Right renal pelvis (tissue), 4 donors: ENCODE results near the gene TRAK1. TPM values are rescaled to one million over a fixed set of nuclear protein-coding genes. Genes with fewer than 3 reads are reported as not detected.

Experiments
- DNase-seq, 4 donors: peaks; one replicate each; pipeline ENCODE4 v3.0.0-alpha.2; 2013; ENCODE audit warnings: low read depth in 4 of 4, low spot score in 3 of 4, missing footprints in 1 of 4
- polyA plus RNA-seq, 4 donors: library from polyadenylated mRNA; unstranded; fragments of 120-200 nt; gene quantifications; one replicate each; pipeline ENCODE4 v1.2.1, GENCODE V29; 2013; ENCODE audit not compliant: insufficient read length in 4 of 4

Gene TRAK1
- polyA plus RNA-seq, 4 donors, result 42.3 to 51.1 (median 46.7) TPM

- DNase-seq, result no peak
Observed at GRCh38 chr3:42267878-42268277, 176.7 kb downstream of the TRAK1 start.

- no peak for DNase-seq
Observed at GRCh38 chr3:42269647-42270046, 178.5 kb downstream of the TRAK1 start.

- DNase-seq, result no peak
Observed at GRCh38 chr3:42270561-42270960, 179.4 kb downstream of the TRAK1 start.

- DNase-seq, result no peak
Observed at GRCh38 chr3:42271786-42272185, 180.6 kb downstream of the TRAK1 start.

- DNase-seq, result no peak
Observed at GRCh38 chr3:42273361-42273760, 182.2 kb downstream of the TRAK1 start.

- DNase-seq, result no peak
Observed at GRCh38 chr3:42274266-42274665, 183.1 kb downstream of the TRAK1 start.

- DNase-seq, result no peak
Observed at GRCh38 chr3:42275217-42275616, 184.1 kb downstream of the TRAK1 start.

Other genes with a start within 250 kb of the TRAK1 start
- gene ULK4, start 129.3 kb upstream of the TRAK1 start, polyA plus RNA-seq, result 1 to 10 TPM; 4.2 to 6.1 (median 4.6) TPM
- gene CCK, start 174.8 kb downstream of the TRAK1 start, polyA plus RNA-seq, result under 1 TPM in 3 of 4 donors, not detected in 1; 0.28 to 0.44 (median 0.30) TPM